Adrenal gland (tissue), 5 donors: Measurements from ENCODE around the gene EPHA3.

Source experiments
- POLR2A ChIP-seq, 2 donors: fragments of 450-650 bp; IDR thresholded peaks; one replicate each; pipeline ENCODE4 v1.6.1; 2017; ENCODE audit warnings: antibody characterized with exemption in 2 of 2, mild to moderate bottlenecking in 2 of 2, moderate library complexity in 1 of 2
- TF ChIP-seq, protein P1 (sequence below), 6 experiments: fragments of 450-650 bp in 4 of 6; fragments of 200-600 bp in 2 of 6; sonication (generic) in 1 of 6; IDR thresholded peaks; 1 replicate in 5 of 6; 2 replicates in 1 of 6; pipeline versions ENCODE4 v1.5.1 to v1.8.0; 2016 to 2021; ENCODE audit warnings: antibody characterized with exemption in 6 of 6, mild to moderate bottlenecking in 2 of 6, moderate library complexity in 1 of 6
- donor health status: DM: no; HTN: no; CAD: no.

GRCh38 chr3:89105503-89105902 lies 1.9 kb upstream of the EPHA3 start:
- TF ChIP-seq, protein P1, sequence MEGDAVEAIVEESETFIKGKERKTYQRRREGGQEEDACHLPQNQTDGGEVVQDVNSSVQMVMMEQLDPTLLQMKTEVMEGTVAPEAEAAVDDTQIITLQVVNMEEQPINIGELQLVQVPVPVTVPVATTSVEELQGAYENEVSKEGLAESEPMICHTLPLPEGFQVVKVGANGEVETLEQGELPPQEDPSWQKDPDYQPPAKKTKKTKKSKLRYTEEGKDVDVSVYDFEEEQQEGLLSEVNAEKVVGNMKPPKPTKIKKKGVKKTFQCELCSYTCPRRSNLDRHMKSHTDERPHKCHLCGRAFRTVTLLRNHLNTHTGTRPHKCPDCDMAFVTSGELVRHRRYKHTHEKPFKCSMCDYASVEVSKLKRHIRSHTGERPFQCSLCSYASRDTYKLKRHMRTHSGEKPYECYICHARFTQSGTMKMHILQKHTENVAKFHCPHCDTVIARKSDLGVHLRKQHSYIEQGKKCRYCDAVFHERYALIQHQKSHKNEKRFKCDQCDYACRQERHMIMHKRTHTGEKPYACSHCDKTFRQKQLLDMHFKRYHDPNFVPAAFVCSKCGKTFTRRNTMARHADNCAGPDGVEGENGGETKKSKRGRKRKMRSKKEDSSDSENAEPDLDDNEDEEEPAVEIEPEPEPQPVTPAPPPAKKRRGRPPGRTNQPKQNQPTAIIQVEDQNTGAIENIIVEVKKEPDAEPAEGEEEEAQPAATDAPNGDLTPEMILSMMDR (IDR thresholded peaks at IDR 0.05) = no peak
- no peak for TF ChIP-seq POLR2A (IDR thresholded peaks at IDR 0.05)
